IPS-20b (cell line): ENCODE results near the gene ADK.

Experiments used
- H3K27ac ChIP-seq: one replicate; pipeline ENCODE4 v1.5.1; 2013; ENCODE audit warnings: low read length
- H3K27me3 ChIP-seq: 2 replicates; pipeline ENCODE4 v1.6.1; 2013; ENCODE audit warnings: mild to moderate bottlenecking, low read length, inconsistent platforms; ENCODE audit not compliant: insufficient read depth
- H3K36me3 ChIP-seq: 2 replicates; pipeline ENCODE4 v1.6.1; 2013; ENCODE audit warnings: low read depth, mild to moderate bottlenecking, inconsistent platforms, low read length, moderate library complexity; ENCODE audit not compliant: insufficient read depth
- H3K4me1 ChIP-seq: 2 replicates; pipeline ENCODE4 v1.6.1; 2013; ENCODE audit warnings: mild to moderate bottlenecking, control low read depth, inconsistent platforms, low read length, moderate library complexity; ENCODE audit not compliant: insufficient read depth
- H3K4me3 ChIP-seq: 2 replicates; pipeline ENCODE4 v1.5.1; 2013; ENCODE audit warnings: mild to moderate bottlenecking, low read length, inconsistent platforms
- H3K9ac ChIP-seq: 2 replicates; pipeline ENCODE4 v1.6.1; 2013; ENCODE audit warnings: low read depth, mild to moderate bottlenecking, inconsistent platforms, low read length, moderate library complexity
- H3K9me3 ChIP-seq: 2 replicates; pipeline ENCODE4 v1.6.1; 2013; ENCODE audit warnings: mild to moderate bottlenecking, low read depth, low read length, inconsistent platforms; ENCODE audit not compliant: insufficient read depth

Gene ADK

GRCh38 chr10:74674927-74675326, 523.9 kb downstream of the ADK start:
- no peaks in the 10 kb centered on the region for H3K4me1 ChIP-seq
- H3K9me3 ChIP-seq: no peaks in the 10 kb centered on the region
- no peak overlapping the region for H3K27ac ChIP-seq
- H3K36me3 ChIP-seq: no peaks in the 10 kb centered on the region
- no peaks in the 10 kb centered on the region for H3K27me3 ChIP-seq
- H3K4me3 ChIP-seq: no peak overlapping the region
- no peak overlapping the region for H3K9ac ChIP-seq

DNA sequence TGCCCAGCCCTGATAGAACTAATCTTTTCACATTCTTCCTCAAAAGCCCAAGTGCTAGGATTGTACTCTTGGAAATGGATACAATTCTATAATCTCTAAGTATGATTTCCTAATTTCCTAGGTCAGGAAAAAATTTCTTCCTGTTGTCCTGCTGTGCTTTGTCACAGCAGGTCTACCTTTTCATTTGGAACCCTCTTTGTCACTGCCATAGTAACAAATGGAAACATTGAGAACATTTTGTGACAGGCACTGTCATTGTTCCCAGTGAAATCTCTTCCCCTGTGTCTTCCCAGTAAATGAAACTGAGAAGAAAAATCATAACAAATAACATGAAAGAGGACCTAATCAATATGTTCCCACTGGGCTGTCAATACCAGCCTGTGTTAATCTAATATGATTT, 524.5 kb downstream of the ADK start:
- no peaks in the 10 kb centered on the region for H3K27me3 ChIP-seq
- no peaks in the 10 kb centered on the region for H3K9me3 ChIP-seq
- no peaks in the 10 kb centered on the region for H3K4me1 ChIP-seq
- no peak overlapping the region for H3K27ac ChIP-seq
- no peak overlapping the region for H3K9ac ChIP-seq
- H3K4me3 ChIP-seq: no peak overlapping the region
- H3K36me3 ChIP-seq: no peaks in the 10 kb centered on the region

- Histone ChIP-seq H3K9ac (no peak overlapping the region), H3K27ac (no peak overlapping the region)
Observed at GRCh38 chr10:74677951-74678350, 526.9 kb downstream of the ADK start.

DNA sequence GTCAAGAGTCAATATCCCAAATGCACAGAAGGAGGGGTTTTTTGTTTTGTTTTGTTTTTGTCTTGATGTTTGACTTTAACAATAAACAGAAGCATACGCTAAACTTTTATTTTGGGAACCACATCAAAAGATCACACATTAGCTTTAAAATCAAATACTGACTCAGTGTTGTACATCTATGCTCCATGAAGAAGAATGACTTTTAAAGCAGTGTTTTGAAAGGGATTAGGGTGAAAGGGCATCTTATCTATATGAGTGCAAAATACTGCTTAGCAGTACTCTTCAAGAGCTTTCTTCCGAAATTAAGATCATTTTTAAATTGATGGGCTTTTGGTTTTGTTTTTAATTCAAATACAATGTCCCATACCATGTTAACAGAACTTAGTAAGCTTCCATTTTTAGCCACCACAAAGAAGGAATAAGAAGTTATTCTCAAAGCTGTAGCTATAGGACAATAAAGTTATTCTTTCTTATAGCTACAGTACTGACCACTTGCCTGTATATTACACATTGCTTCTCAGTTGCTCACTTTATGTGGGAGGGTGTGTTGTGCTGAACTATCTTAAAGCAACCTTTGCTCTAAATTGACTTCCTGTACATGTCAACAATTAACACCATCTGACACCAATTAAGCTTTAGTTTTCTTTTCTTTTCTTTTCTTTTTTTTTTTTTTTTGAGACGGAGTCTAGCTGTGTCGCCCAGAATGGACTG, 531.1 kb downstream of the ADK start:
- no peaks in the 10 kb centered on the region for H3K9me3 ChIP-seq
- no peak overlapping the region for H3K4me3 ChIP-seq
- H3K9ac ChIP-seq: no peak overlapping the region
- no peaks in the 10 kb centered on the region for H3K36me3 ChIP-seq
- no peaks in the 10 kb centered on the region for H3K4me1 ChIP-seq
- no peaks in the 10 kb centered on the region for H3K27me3 ChIP-seq
- no peak overlapping the region for H3K27ac ChIP-seq

More at GRCh38 chr10:74677951-74678350, 526.9 kb downstream of the ADK start:
- H3K9me3 ChIP-seq: no peaks in the 10 kb centered on the region
- no peaks in the 10 kb centered on the region for H3K4me1 ChIP-seq
- H3K36me3 ChIP-seq: no peaks in the 10 kb centered on the region
- no peak overlapping the region for H3K4me3 ChIP-seq
- H3K27me3 ChIP-seq: no peaks in the 10 kb centered on the region

DNA sequence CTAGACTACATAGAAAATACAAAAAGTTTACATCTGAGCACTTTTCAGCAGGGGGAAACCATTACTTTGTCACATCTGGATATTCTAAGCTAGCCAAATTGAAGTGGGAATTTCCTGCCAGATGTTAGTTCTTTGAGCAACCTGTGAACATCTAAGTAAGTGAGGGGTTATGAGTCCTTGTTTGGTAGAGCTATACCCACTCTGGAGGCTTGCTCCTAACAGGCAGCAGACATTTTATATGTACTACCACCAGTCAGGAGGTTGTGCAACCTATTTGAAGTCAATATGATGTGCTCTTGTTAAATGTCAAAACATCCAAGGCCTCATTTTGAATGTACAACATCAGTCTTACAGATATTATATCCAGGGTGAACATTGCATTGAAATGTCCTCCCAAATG, 532.0 kb downstream of the ADK start:
- no peak overlapping the region for H3K27ac ChIP-seq
- H3K4me1 ChIP-seq: no peaks in the 10 kb centered on the region
- H3K9me3 ChIP-seq: no peaks in the 10 kb centered on the region
- no peak overlapping the region for H3K4me3 ChIP-seq
- no peak overlapping the region for H3K9ac ChIP-seq
- no peaks in the 10 kb centered on the region for H3K36me3 ChIP-seq
- no peaks in the 10 kb centered on the region for H3K27me3 ChIP-seq

GRCh38 chr10:74683621-74684364, 532.8 kb downstream of the ADK start:
- H3K4me1 ChIP-seq: no peaks in the 10 kb centered on the region
- H3K36me3 ChIP-seq: no peaks in the 10 kb centered on the region
- H3K9ac ChIP-seq: no peak overlapping the region
- H3K4me3 ChIP-seq: no peak overlapping the region
- H3K27me3 ChIP-seq: no peaks in the 10 kb centered on the region
- H3K9me3 ChIP-seq: no peaks in the 10 kb centered on the region
- H3K27ac ChIP-seq: no peak overlapping the region

DNA sequence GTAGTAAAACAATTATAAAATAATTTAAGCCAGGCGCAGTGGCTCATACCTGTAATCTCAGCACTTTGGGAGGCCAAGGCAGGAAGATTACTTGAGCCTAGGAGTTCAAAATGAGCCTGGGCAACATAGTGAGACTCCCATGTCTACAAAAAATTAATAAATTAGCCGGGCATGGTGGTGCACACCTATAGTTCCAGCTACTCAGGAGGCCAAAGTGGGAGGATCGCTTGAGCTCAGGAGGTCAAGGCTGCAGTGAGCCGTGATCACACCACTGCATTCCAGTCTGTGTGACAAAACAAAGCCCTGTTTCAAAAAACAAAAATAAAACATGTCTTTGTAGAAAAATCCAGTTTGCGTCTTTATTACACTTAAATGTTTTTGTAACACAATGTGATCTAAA, 533.4 kb downstream of the ADK start:
- Histone ChIP-seq H3K36me3 (no peaks in the 10 kb centered on the region), H3K27ac (no peak overlapping the region), H3K4me3 (no peak overlapping the region), H3K27me3 (no peaks in the 10 kb centered on the region), H3K9me3 (no peaks in the 10 kb centered on the region), H3K4me1 (no peaks in the 10 kb centered on the region), H3K9ac (no peak overlapping the region)

- no peaks in the 10 kb centered on the region for H3K36me3 ChIP-seq
- H3K4me3 ChIP-seq: no peak overlapping the region
- H3K9me3 ChIP-seq: no peaks in the 10 kb centered on the region
- no peaks in the 10 kb centered on the region for H3K4me1 ChIP-seq
- H3K27ac ChIP-seq: no peak overlapping the region
- no peak overlapping the region for H3K9ac ChIP-seq
- H3K27me3 ChIP-seq: no peaks in the 10 kb centered on the region
Observed at GRCh38 chr10:74685564-74685963, 534.5 kb downstream of the ADK start.

DNA sequence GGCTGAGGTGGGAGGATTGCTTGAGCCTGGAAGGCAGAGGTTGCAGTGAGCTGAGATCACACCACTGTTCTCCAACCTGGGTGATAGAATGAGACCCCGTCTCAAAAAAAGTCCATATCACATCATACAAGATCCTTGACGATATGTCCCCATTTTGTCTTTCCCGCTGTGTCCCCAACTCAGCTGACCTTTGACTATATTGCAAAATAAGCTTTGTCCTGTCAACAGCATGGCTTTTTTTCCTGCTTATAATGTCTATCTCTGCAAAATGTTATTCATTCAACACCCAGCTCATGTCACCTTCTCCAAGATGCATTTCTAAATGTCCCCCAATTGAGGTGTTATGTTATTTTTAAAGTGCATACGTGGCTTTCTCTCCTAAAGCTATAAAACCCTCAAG, 539.4 kb downstream of the ADK start:
- H3K9ac ChIP-seq: no peak overlapping the region
- H3K4me3 ChIP-seq: no peak overlapping the region
- no peaks in the 10 kb centered on the region for H3K36me3 ChIP-seq
- H3K4me1 ChIP-seq: no peaks in the 10 kb centered on the region
- no peak overlapping the region for H3K27ac ChIP-seq
- no peaks in the 10 kb centered on the region for H3K9me3 ChIP-seq
- no peaks in the 10 kb centered on the region for H3K27me3 ChIP-seq

DNA sequence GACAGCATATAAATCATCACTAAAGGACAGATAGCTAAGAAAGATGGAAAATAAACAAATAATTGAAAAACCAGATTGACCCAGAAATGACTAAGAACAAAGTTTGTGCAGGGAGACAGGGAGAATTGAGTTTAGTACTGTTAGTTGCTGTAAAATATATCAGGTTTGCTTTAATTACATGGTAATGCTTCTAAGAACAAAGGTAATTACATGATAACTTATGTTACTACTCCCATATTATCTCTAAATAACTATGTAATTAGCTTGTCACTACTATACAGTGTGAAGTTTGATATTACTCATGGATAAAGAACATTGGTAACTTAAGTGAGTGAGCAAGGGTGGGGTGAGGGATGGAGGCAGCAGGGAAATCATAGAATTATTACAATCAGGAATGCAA, 540.1 kb downstream of the ADK start:
- no peaks in the 10 kb centered on the region for H3K9me3 ChIP-seq
- no peak overlapping the region for H3K9ac ChIP-seq
- H3K4me3 ChIP-seq: no peak overlapping the region
- no peak overlapping the region for H3K27ac ChIP-seq
- no peaks in the 10 kb centered on the region for H3K36me3 ChIP-seq
- no peaks in the 10 kb centered on the region for H3K4me1 ChIP-seq
- no peaks in the 10 kb centered on the region for H3K27me3 ChIP-seq

- Histone ChIP-seq H3K27ac (no peak overlapping the region), H3K36me3 (no peaks in the 10 kb centered on the region), H3K9ac (no peak overlapping the region), H3K27me3 (no peaks in the 10 kb centered on the region), H3K4me1 (no peaks in the 10 kb centered on the region), H3K4me3 (no peak overlapping the region), H3K9me3 (no peaks in the 10 kb centered on the region; the same call in 1 of the 2 replicates)
Observed at GRCh38 chr10:74704629-74705357, 553.8 kb downstream of the ADK start.
